ENCODE measurements around the gene SEZ6. TPM values are rescaled to one million over a fixed set of nuclear protein-coding genes. Genes with fewer than 3 reads are reported as not detected.

The SEZ6 gene
- total RNA-seq, 1 donor = not detected

DNA sequence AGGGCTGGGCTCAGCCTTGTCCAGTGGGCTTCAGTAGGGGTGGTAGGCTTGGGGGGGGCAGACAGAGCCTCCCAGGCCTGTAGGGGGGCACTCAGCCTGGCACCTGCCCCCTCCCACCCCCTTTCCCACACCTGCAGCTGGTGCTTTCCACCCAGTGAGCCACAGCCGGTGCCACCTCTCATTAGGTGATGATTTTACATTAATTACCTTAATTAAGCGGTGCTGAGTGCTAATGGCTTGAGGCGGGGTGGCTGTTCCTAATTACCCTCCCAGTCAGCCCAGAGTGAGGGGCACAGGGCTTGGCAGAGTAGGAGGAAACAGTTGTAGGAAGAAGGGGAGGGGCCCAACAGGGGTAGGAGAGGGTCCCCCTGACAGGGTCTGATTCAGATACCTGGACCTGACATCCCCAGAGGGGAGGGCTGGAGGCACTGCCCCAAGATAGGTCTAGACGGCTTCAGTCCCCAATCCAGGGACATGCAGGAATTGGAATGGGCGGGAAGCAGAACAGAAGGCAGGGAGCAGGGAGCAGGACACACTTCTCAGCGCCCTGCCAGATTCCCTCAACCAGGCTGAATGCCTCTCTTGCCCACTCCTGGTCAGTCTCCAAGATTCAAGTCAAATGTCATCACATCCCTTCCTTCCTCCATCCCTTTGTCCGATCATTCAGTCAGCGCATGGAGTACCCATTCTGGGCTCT lies 28.0 kb downstream of the SEZ6 start:
- TF ChIP-seq, protein P1, sequence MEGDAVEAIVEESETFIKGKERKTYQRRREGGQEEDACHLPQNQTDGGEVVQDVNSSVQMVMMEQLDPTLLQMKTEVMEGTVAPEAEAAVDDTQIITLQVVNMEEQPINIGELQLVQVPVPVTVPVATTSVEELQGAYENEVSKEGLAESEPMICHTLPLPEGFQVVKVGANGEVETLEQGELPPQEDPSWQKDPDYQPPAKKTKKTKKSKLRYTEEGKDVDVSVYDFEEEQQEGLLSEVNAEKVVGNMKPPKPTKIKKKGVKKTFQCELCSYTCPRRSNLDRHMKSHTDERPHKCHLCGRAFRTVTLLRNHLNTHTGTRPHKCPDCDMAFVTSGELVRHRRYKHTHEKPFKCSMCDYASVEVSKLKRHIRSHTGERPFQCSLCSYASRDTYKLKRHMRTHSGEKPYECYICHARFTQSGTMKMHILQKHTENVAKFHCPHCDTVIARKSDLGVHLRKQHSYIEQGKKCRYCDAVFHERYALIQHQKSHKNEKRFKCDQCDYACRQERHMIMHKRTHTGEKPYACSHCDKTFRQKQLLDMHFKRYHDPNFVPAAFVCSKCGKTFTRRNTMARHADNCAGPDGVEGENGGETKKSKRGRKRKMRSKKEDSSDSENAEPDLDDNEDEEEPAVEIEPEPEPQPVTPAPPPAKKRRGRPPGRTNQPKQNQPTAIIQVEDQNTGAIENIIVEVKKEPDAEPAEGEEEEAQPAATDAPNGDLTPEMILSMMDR (IDR thresholded peaks at IDR 0.05; ENCODE audit: insufficient read depth, low read length) = no peak
- no peak for DNase-seq (ENCODE audit: low read depth)
- H3K4me3 ChIP-seq (ENCODE audit: low read depth, low read length) = no peak overlapping the region

DNA sequence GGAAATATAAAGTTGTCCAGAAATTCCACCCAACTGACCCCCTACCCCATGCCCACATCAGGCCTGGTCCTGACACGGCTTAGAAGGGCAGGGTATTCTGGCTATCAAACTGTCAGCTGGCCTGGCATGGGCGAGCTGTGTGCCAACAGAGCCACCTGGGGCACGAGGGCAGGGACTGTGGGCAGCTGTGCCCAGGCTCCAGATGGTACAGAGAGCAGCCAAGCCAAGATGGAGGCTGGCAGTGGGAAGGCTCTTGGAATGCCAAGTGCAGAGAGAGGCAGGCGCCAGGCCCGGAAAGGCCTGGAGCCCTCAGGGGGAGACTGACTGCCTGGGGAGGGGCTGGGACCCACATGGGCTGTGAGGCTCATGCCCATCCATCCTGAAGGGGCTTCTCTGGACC lies 30.2 kb downstream of the SEZ6 start:
- TF ChIP-seq, protein P1 (IDR thresholded peaks at IDR 0.05; ENCODE audit: insufficient read depth, low read length) = no peak
- DNase-seq (ENCODE audit: low read depth) = no peak

DNA sequence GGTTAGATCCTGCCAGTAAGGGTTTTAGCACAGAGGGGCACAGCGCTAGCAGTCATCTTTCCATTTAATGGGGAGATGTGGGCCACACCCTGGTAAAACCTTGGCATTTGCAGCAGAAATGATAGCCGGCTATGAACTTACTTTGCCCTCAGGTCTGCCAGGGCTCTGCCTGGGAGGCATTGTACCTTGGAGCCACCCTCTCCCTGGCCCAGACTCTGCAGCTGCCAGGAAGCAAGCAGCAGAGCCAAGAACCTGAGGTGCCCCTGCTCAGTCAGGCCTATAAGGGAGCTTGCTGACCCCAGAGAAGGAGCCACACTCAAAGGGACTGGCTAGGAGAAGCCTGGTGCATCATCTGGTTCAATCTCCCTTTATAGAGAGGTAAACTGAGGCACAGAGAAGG lies 30.8 kb downstream of the SEZ6 start:
- H3K4me3 ChIP-seq (ENCODE audit: low read depth, low read length) = no peak overlapping the region
- TF ChIP-seq, protein P1 (IDR thresholded peaks at IDR 0.05; ENCODE audit: insufficient read depth, low read length) = no peak
- DNase-seq (ENCODE audit: low read depth) = no peak

More for the DNA sequence above, 30.2 kb downstream of the SEZ6 start:
- H3K4me3 ChIP-seq (ENCODE audit: low read depth, low read length) = no peak overlapping the region

DNA sequence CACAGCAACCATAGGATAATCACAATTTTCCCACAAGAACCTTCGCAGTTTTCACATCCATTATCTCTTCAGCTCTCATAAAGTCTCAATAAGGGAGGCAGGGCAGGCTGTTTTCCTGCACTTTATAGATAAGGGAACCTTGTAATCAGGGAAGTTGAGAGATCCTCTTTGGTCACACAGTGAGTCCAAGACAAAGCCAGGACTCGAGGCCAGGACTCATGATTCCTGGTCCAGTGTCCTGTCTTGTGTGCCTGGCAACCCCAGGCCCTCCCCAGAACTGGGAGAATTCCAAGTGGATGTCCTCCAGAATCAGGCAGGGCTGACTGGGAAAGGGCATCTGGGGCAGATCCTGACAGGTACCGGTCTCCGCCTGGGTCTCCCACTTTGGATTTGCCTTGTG lies 31.4 kb downstream of the SEZ6 start:
- TF ChIP-seq, protein P1 (IDR thresholded peaks at IDR 0.05; ENCODE audit: insufficient read depth, low read length) = no peak
- no peak for DNase-seq (ENCODE audit: low read depth)
- H3K4me3 ChIP-seq (ENCODE audit: low read depth, low read length) = no peak overlapping the region

DNA sequence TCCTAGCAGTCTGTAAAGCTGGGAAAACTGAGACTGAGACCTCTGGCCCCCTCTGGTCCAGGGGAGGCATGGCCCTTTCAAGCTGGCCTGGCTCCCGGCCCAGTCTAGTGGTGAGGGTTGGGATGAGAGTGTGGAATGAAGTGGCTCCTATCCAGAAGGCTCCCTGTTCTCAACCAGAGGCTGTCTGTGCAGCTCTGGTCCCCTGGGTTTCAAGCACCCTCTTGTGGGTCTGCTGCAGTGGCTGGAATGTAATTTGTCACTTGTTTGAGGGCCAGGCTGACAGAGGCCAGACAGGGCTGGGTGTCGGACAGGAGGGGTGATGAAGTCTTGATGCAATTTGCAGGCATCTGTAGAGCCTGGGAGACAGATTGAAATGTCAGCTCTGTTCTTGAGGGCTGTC lies 32.4 kb downstream of the SEZ6 start:
- H3K4me3 ChIP-seq (ENCODE audit: low read depth, low read length) = no peak overlapping the region
- DNase-seq (ENCODE audit: low read depth) = peak; percentile 51
- TF ChIP-seq, protein P1 (IDR thresholded peaks at IDR 0.05; ENCODE audit: insufficient read depth, low read length) = peak; percentile 28

DNA sequence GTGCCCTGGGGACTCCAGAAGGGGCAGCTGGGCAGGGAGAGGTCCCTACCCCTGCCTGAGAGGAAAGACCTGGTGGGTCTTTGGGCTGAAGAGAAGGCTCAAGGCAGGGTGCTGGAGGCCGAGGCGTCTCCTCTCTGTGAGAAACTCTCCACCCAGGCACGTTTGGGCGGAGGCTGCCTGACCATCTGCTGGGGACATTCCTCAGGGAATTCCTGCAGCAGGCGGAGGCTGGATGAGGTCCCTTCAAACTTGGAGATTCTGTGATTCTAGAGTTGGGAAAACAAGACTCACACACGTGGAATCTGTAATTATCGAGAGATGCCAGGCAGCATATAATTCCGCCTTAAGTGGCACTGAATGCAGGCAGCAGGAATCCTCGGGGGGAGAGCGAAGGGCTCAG lies 33.4 kb downstream of the SEZ6 start:
- no peak overlapping the region for H3K4me3 ChIP-seq (ENCODE audit: low read depth, low read length)
- DNase-seq (ENCODE audit: low read depth) = no peak
- TF ChIP-seq, protein P1 (IDR thresholded peaks at IDR 0.05; ENCODE audit: insufficient read depth, low read length) = no peak

DNA sequence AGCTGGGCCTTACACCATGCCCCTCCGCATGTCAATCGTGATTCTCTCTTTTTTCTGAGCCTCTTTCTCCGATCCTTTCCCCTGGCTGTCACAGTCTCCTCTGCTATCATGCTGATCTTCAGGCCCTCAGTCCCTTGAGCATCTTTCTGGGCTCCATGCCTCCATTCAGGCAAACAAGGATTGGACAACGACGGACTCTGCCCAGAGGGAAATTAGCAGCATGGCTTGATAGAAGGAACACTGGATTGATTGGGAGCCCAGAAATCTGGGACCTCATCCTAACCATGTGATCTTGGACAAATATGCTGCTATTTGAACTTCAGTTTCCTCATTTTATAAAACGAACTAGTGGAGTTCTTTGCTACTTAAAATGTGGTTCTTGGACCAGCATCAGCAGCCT lies 35.0 kb downstream of the SEZ6 start:
- no peak overlapping the region for H3K4me3 ChIP-seq (ENCODE audit: low read depth, low read length)
- DNase-seq (ENCODE audit: low read depth) = no peak
- TF ChIP-seq, protein P1 (IDR thresholded peaks at IDR 0.05; ENCODE audit: insufficient read depth, low read length) = no peak
